WI38 (cell line): ENCODE measurements around the gene EIF4ENIF1.
A peak's percentile ranks its signal among the peaks of the same experiment; 100 is the strongest.
"Not testable (repeated sequence)": the region's sequence is repeated elsewhere in the genome, so short reads cannot be mapped to it uniquely, and the experiment has no call there.

ENCODE experiments used
- H3K4me3 ChIP-seq: 2 replicates; pipeline ENCODE4 v1.5.1; 2011; ENCODE audit warnings: low read depth, mild to moderate bottlenecking, control low read depth, low read length
- CTCF ChIP-seq: IDR thresholded peaks from 2 replicates; pipeline ENCODE4 v1.5.1; 2012; ENCODE audit warnings: low read depth, mild to moderate bottlenecking, control low read depth, low read length

Gene EIF4ENIF1

GRCh38 chr22:31489632-31490495 is at the start of gene EIF4ENIF1:
Gene EIF4ENIF1 (minus strand): TSS chr22:31489842. CDS start chr22:31488718, 1,124 bp downstream.
- H3K4me3 ChIP-seq: peak within 1 kb of the TSS; percentile 73
- TF ChIP-seq CTCF: no peak

GRCh38 chr22:31538815-31539214 is 49.2 kb upstream of the EIF4ENIF1 start:
- H3K4me3 ChIP-seq: no peak overlapping the region
- no peak for TF ChIP-seq CTCF

GRCh38 chr22:31537019-31537535 is 47.4 kb upstream of the EIF4ENIF1 start:
- TF ChIP-seq CTCF: no peak
- H3K4me3 ChIP-seq: no peak overlapping the region

GRCh38 chr22:31533374-31533773 is 43.7 kb upstream of the EIF4ENIF1 start:
- H3K4me3 ChIP-seq: no peak overlapping the region
- no peak for TF ChIP-seq CTCF

- no peak overlapping the region for H3K4me3 ChIP-seq
- no peak for TF ChIP-seq CTCF
Observed at GRCh38 chr22:31532060-31532459, 42.4 kb upstream of the EIF4ENIF1 start.

GRCh38 chr22:31530823-31531195 is 41.2 kb upstream of the EIF4ENIF1 start:
- no peak for TF ChIP-seq CTCF
- no peak overlapping the region for H3K4me3 ChIP-seq

- no peak overlapping the region for H3K4me3 ChIP-seq
- no peak for TF ChIP-seq CTCF
Observed at GRCh38 chr22:31526270-31526669, 36.6 kb upstream of the EIF4ENIF1 start.

- H3K4me3 ChIP-seq: not testable (repeated sequence)
Observed at GRCh38 chr22:31524132-31524531, 34.5 kb upstream of the EIF4ENIF1 start.
